ENCODE results near the gene TTLL13.

DNA sequence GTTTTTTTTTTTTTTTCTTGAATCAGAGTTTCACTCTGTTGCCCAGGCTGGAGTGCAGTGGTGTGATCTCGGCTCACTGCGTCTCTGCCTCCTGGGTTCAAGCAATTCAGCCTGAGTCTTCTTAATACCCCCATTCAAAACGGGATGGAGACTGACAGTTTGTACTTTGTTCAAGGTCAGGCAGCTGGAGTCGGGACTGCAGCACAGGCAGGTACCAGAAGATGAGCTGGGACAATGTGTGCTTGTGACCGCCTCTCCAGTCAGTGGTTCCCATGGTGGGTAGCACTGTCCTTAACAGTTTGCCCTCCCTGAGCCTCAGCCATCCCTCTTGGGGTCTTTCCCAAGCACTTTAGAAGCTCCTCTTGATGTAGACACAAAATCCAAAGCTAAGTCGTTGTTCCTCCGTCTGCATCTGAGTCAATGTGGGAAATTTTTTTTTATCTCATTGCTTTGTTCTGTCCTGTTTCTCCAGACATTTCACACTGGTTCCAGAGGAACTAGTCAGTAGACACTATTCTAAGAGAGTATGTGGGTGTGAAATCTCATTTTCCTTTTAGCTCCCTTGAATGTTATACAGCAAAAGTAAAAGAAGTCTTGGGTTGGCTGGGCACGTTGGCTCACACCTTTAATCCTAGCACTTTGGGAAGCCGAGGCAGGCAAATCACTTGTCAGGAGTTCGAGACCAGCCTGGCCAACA lies 5.3 kb upstream of the TTLL13 start:
- TF ChIP-seq CTCF (IDR thresholded peaks at IDR 0.05) (no peak), POLR2A (IDR thresholded peaks at IDR 0.05) (no peak)

Measured in body of pancreas (tissue), 4 donors.